ENCODE measurements around the gene EDN3. TPM values are rescaled to one million over a fixed set of nuclear protein-coding genes. Genes with fewer than 3 reads are reported as not detected.

Gene EDN3
- total and polyA plus RNA-seq, 2 of the 8 experiments (the other 6 are each of a cell fraction or from before 2014, with no cell fraction given) = 0.17 to 0.38 TPM

DNA sequence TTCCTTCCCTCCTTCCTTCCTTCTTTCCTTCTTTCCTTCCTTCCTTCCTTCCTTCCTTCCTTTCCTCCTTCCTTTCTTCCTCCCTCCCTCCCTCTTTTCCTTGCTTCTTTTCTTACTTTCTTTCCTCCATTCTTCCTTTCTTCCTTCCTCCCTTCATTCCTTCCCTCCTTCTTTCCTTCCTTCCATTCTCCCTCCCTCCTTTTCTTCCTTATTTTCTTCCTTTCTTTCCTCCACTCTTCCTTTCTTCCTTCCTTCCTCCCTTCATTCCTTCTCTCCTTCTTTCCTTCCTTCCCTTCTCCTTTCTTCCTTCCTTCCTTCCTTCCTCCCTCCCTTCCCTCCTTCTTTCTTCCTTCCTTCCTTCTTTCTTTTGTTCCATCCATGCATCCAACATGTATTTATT, 35.1 kb upstream of the EDN3 start:
- no peaks in the 10 kb centered on the region for H3K36me3 ChIP-seq (ENCODE audit: control insufficient read depth in 2 of 4, insufficient read depth in 4 of 4, low read length in 3 of 4)
- peaks cover 0 to 3% (median 0%) of the 10 kb centered on the region in 4 experiments; a peak in 2 of 7 replicates for H3K27me3 ChIP-seq (replicated peaks in 1 of 4; ENCODE audit: control insufficient read depth in 3 of 4, extremely low read depth in 1 of 4, insufficient read depth in 3 of 4, low read length in 3 of 4)
- H3K9ac ChIP-seq (replicated peaks in 1 of 4; ENCODE audit: extremely low read depth in 1 of 4, low read depth in 3 of 4, low read length in 3 of 4) = no peak overlapping the region

More for the DNA sequence above, 35.1 kb upstream of the EDN3 start:
- no peak overlapping the region for H3K14ac ChIP-seq (ENCODE audit: insufficient read length)
- no peak overlapping the region for H2BK5ac ChIP-seq (ENCODE audit: low read depth, low read length)
- FAIRE-seq (no peak), DNase-seq (ENCODE audit: low read depth in 1 of 2, low spot score in 2 of 2) (no peak)
- no peak overlapping the region for H3K4me2 ChIP-seq (ENCODE audit: insufficient read depth in 1 of 2, low read depth in 2 of 2, low read length in 2 of 2)
- peaks cover 0 to 13% (median 7%) of the 10 kb centered on the region in 4 experiments; a peak in 4 of 7 replicates for H3K4me1 ChIP-seq (replicated peaks in 1 of 4; ENCODE audit: control insufficient read depth in 3 of 4, insufficient read depth in 4 of 4, low read length in 3 of 4)
- no peak overlapping the region for H4K5ac ChIP-seq (ENCODE audit: insufficient read length, low read depth, low read length)
- no peak overlapping the region for H3K18ac ChIP-seq (ENCODE audit: extremely low read depth, low read length)
- H2AFZ ChIP-seq (ENCODE audit: low read length) = no peak overlapping the region
- H3K4me3 ChIP-seq (ENCODE audit: extremely low read depth in 1 of 4, insufficient read depth in 2 of 4, low read depth in 3 of 4, low read length in 4 of 4) = no peak overlapping the region
- no peak overlapping the region for H2BK20ac ChIP-seq (ENCODE audit: low read length)
- H2BK15ac ChIP-seq (ENCODE audit: low read length) = 0 out of 2 replicates have a peak overlapping the region, but pooled peaks have one; percentile 5
- H4K8ac ChIP-seq (ENCODE audit: extremely low read depth, insufficient read depth, low read length) = no peak overlapping the region
- H2AK5ac ChIP-seq (ENCODE audit: low read depth, low read length) = no peak overlapping the region; the same call in 1 of the 2 replicates
- no peaks in the 10 kb centered on the region; the same call in 1 of the 2 replicates for H3K23me2 ChIP-seq (ENCODE audit: low read depth, low read length)
- ChIA-PET CTCF (ENCODE audit: partially characterized antibody) (no interaction called here), POLR2A (ENCODE audit: partially characterized antibody) (no interaction called here)
- TF ChIP-seq SUZ12 (IDR thresholded peaks at IDR 0.05; ENCODE audit: low read length) (no peak), CHD1 (IDR thresholded peaks at IDR 0.05; ENCODE audit: low read depth, low read length) (no peak), EZH2 (IDR thresholded peaks at IDR 0.05; ENCODE audit: low read depth, low read length, severe bottlenecking) (no peak), CBX8 (IDR thresholded peaks at IDR 0.05; ENCODE audit: borderline replicate concordance, low read depth, low read length) (no peak), GTF2F1 (IDR thresholded peaks at IDR 0.05; ENCODE audit: borderline replicate concordance, low read depth, low read length) (no peak), RNF2 (IDR thresholded peaks at IDR 0.05; ENCODE audit: borderline replicate concordance, low read depth, low read length, missing control alignments, poor library complexity, severe bottlenecking) (no peak), KDM1A (IDR thresholded peaks at IDR 0.05; ENCODE audit: borderline replicate concordance, low read length) (no peak)
- H4K91ac ChIP-seq (replicated peaks; ENCODE audit: insufficient read length, low read length) = no peak overlapping the region
- no peaks in the 10 kb centered on the region for H3K79me2 ChIP-seq (ENCODE audit: control insufficient read depth in 1 of 2, insufficient read depth in 2 of 2, low read length in 2 of 2)
- H3K27ac ChIP-seq (ENCODE audit: low read depth, low read length) = no peak overlapping the region
- no peak overlapping the region for H2BK120ac ChIP-seq (replicated peaks; ENCODE audit: low read depth, low read length)
- no peak overlapping the region for H2BK12ac ChIP-seq (ENCODE audit: low read depth, low read length)
- no peaks in the 10 kb centered on the region for H4K20me1 ChIP-seq (replicated peaks in 1 of 2; ENCODE audit: control insufficient read depth in 1 of 2, insufficient read depth in 2 of 2, low read length in 2 of 2)
- no peaks in the 10 kb centered on the region for H3K79me1 ChIP-seq (ENCODE audit: low read depth, low read length)
- H3K4ac ChIP-seq (replicated peaks; ENCODE audit: insufficient read length, low read depth, low read length) = no peak overlapping the region
- no peak overlapping the region for H3K23ac ChIP-seq (ENCODE audit: insufficient read length)
- no peak overlapping the region for H3K56ac ChIP-seq (replicated peaks; ENCODE audit: insufficient read length, low read depth, low read length)
- H3K9me3 ChIP-seq (ENCODE audit: insufficient read depth in 2 of 2, low read depth in 1 of 2, low read length in 1 of 2) = no peaks in the 10 kb centered on the region
